ENCODE data around the gene DSC2. TPM values are rescaled to one million over a fixed set of nuclear protein-coding genes. Genes with fewer than 3 reads are reported as not detected.
"Not testable (repeated sequence)": the region's sequence is repeated elsewhere in the genome, so short reads cannot be mapped to it uniquely, and the experiment has no call there.

The DSC2 gene
- polyA plus RNA-seq, 1 donor from 2014 or later = 16.3 TPM

GRCh38 chr18:31039426-31039825 is 62.8 kb downstream of the DSC2 start (continued):
- no peak for TF ChIP-seq SMC3 (conservative IDR thresholded peaks at IDR 0.05; ENCODE audit: poor library complexity)

GRCh38 chr18:31037686-31038085 is 64.5 kb downstream of the DSC2 start:
- peaks cover 48% of the 10 kb centered on the region for H3K27me3 ChIP-seq (ENCODE audit: insufficient read depth, low read depth, low read length)
- H2AFZ ChIP-seq (ENCODE audit: low read depth, low read length) = not testable (repeated sequence)

GRCh38 chr18:31034541-31034940 is 67.7 kb downstream of the DSC2 start:
- Histone ChIP-seq H2AFZ (ENCODE audit: low read depth, low read length) (no peak overlapping the region), H3K4me2 (ENCODE audit: low read length) (no peak overlapping the region)

More at GRCh38 chr18:31037686-31038085, 64.5 kb downstream of the DSC2 start:
- not testable (repeated sequence) for H3K9ac ChIP-seq (ENCODE audit: low read length); H3K4me3 ChIP-seq (ENCODE audit: low read length); H3K27ac ChIP-seq (ENCODE audit: low read length); H3K9me2 ChIP-seq (ENCODE audit: insufficient read depth, low read length); H3K79me2 ChIP-seq (replicated peaks; ENCODE audit: insufficient read depth, low read length); H3K4me2 ChIP-seq (ENCODE audit: low read length); H3K9me3 ChIP-seq (ENCODE audit: low read length); H3K36me3 ChIP-seq (ENCODE audit: insufficient read depth, low read length); H4K20me1 ChIP-seq (ENCODE audit: insufficient read depth); H3F3A ChIP-seq (ENCODE audit: insufficient read depth, low read length, poor library complexity, severe bottlenecking)

More at GRCh38 chr18:31034541-31034940, 67.7 kb downstream of the DSC2 start:
- Histone ChIP-seq H3K27me3 (ENCODE audit: insufficient read depth, low read depth, low read length) (peaks cover 16% of the 10 kb centered on the region), H3K36me3 (ENCODE audit: insufficient read depth, low read length) (no peaks in the 10 kb centered on the region), H3K9ac (ENCODE audit: low read length) (no peak overlapping the region), H3K9me2 (ENCODE audit: insufficient read depth, low read length) (no peaks in the 10 kb centered on the region), H4K20me1 (ENCODE audit: insufficient read depth) (no peaks in the 10 kb centered on the region), H3K79me2 (replicated peaks; ENCODE audit: insufficient read depth, low read length) (no peaks in the 10 kb centered on the region), H3K9me3 (ENCODE audit: low read length) (no peaks in the 10 kb centered on the region), H3K4me3 (ENCODE audit: low read length) (no peak overlapping the region), H3F3A (ENCODE audit: insufficient read depth, low read length, poor library complexity, severe bottlenecking) (no peaks in the 10 kb centered on the region), H3K27ac (ENCODE audit: low read length) (no peak overlapping the region)
- no peak for TF ChIP-seq TAF1 (IDR thresholded peaks at IDR 0.05; ENCODE audit: low read depth)
- TF ChIP-seq POLR2AphosphoS5 (IDR thresholded peaks at IDR 0.05) = no peak
- TF ChIP-seq MXI1 (conservative IDR thresholded peaks at IDR 0.05; ENCODE audit: poor library complexity, severe bottlenecking) = no peak
- no peak for TF ChIP-seq EZH2 (IDR thresholded peaks at IDR 0.05; ENCODE audit: borderline replicate concordance, insufficient read depth, low read length, poor library complexity, severe bottlenecking)
- no peak for TF ChIP-seq CTCF (IDR thresholded peaks at IDR 0.05; ENCODE audit: poor library complexity, severe bottlenecking)
- TF ChIP-seq REST (IDR thresholded peaks at IDR 0.05; ENCODE audit: borderline replicate concordance) = no peak
- no peak for TF ChIP-seq RAD21 (conservative IDR thresholded peaks at IDR 0.05)
- no peak for TF ChIP-seq SMC3 (conservative IDR thresholded peaks at IDR 0.05; ENCODE audit: poor library complexity)
- TF ChIP-seq EP300 (conservative IDR thresholded peaks at IDR 0.05; ENCODE audit: poor library complexity, severe bottlenecking) = no peak

Measured in neural cell (in vitro differentiated cells).